SH-SY5Y (cell line): ENCODE results near the gene GALNTL6.

Experiments
- GATA2 ChIP-seq: IDR thresholded peaks from 2 replicates; pipeline ENCODE4 v1.6.1; 2011; ENCODE audit warnings: mild to moderate bottlenecking, low read depth, low read length
- GATA3 ChIP-seq: IDR thresholded peaks from 2 replicates; pipeline ENCODE4 v1.6.1; 2011; ENCODE audit warnings: low read depth, mild to moderate bottlenecking, low read length, moderate library complexity

DNA sequence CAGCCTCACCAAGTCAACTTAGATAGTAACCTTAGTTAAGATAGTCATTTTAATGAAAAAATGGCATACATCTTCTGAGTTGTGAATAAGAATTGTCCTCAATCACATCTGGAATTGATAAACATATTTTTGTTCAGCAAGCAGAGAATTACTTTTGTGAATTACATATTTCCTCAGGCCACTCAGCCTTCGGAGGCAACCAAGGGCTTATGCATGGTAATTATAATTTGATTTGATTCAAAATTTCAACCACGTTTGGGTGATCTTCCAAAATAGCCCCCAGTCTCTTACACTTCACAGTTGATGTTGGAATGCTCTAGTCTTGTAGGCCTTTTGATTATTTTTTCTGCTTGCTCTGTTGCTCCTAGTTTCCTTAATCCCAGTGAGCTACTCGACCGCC lies 63.4 kb downstream of the GALNTL6 start:
- TF ChIP-seq GATA2 (no peak), GATA3 (no peak)
